A673 (cell line): ENCODE results near the gene GLOD5. TPM values are rescaled to one million over a fixed set of nuclear protein-coding genes. Genes with fewer than 3 reads are reported as not detected.

Source experiments
- BruUV-seq: library from RNA; stranded (reverse); fragments of 400-500 nt; replicated peaks from 2 replicates; lab custom pipeline; 2021; lab: Mats Ljungman, UMichigan
- CTCF ChIA-PET: fragments of 300-600 bp; sonication (Branson Sonifier 250); formaldehyde crosslinking; loops from one replicate; lab custom pipeline; 2022; ENCODE audit warnings: antibody characterized with exemption; lab: Charles Lee
- POLR2A ChIA-PET: fragments of 300-600 bp; sonication (Branson Sonifier 250); formaldehyde crosslinking; loops from one replicate; lab custom pipeline; 2022; ENCODE audit warnings: antibody characterized with exemption; ENCODE audit not compliant: low non-redundant PET; lab: Charles Lee
- DNase-seq: peaks from one replicate; pipeline ENCODE4 v3.0.0-alpha.2; 2015; ENCODE audit warnings: low spot score
- H3K27ac ChIP-seq: fragments of 200-600 bp; sonication (generic); 2 replicates; pipeline ENCODE4 v1.5.1; 2016; ENCODE audit warnings: mixed run types, low read depth, mild to moderate bottlenecking, mixed read lengths, antibody characterized with exemption, low read length; ENCODE audit not compliant: poor library complexity, severe bottlenecking
- H3K27me3 ChIP-seq: fragments of 200-600 bp; sonication (generic); replicated peaks from 2 replicates; pipeline ENCODE4 v1.6.1; 2017; ENCODE audit warnings: mixed run types, low read depth, mild to moderate bottlenecking, mixed read lengths, antibody characterized with exemption, low read length; ENCODE audit not compliant: insufficient read depth, poor library complexity
- H3K36me3 ChIP-seq: fragments of 200-600 bp; sonication (generic); 2 replicates; pipeline ENCODE4 v1.6.1; 2016; ENCODE audit warnings: mixed run types, mild to moderate bottlenecking, mixed read lengths, antibody characterized with exemption, low read length; ENCODE audit not compliant: insufficient read depth, poor library complexity, severe bottlenecking
- H3K4me1 ChIP-seq: fragments of 200-600 bp; sonication (generic); 2 replicates; pipeline ENCODE4 v1.6.1; 2017; ENCODE audit warnings: mixed run types, mild to moderate bottlenecking, mixed read lengths, antibody characterized with exemption, low read length; ENCODE audit not compliant: insufficient read depth, poor library complexity, severe bottlenecking
- H3K4me3 ChIP-seq: fragments of 200-600 bp; sonication (generic); 2 replicates; pipeline ENCODE4 v1.5.1; 2016; ENCODE audit warnings: low read depth, mixed run types, mild to moderate bottlenecking, mixed read lengths, low read length; ENCODE audit not compliant: poor library complexity, severe bottlenecking
- H3K9me3 ChIP-seq: fragments of 200-600 bp; sonication (generic); 2 replicates; pipeline ENCODE4 v1.6.1; 2016; ENCODE audit warnings: mixed run types, low read depth, mild to moderate bottlenecking, mixed read lengths, antibody characterized with exemption, low read length; ENCODE audit not compliant: poor library complexity, severe bottlenecking
- CTCF ChIP-seq: fragments of 300-800, 200-600 bp; sonication (generic); conservative IDR thresholded peaks from 2 replicates; pipeline ENCODE4 v1.5.1; 2017; ENCODE audit warnings: low read depth, mild to moderate bottlenecking, antibody characterized with exemption, low read length, moderate library complexity, mixed read lengths
- EZH2 ChIP-seq: fragments of 200-600 bp; sonication (generic); IDR thresholded peaks from 2 replicates; pipeline ENCODE4 v1.6.1; 2017; ENCODE audit warnings: borderline replicate concordance, low read depth, mild to moderate bottlenecking, mixed read lengths, antibody characterized with exemption, low read length; ENCODE audit not compliant: poor library complexity, severe bottlenecking
- intact Hi-C: fragments of 100-400 bp; cut with micrococcal nuclease; formaldehyde crosslinking; loops from one replicate; pipeline ENCODE4 v1.10.0; 2022; ENCODE audit not compliant: unreplicated experiment
- total RNA-seq: library from RNA; stranded (reverse); gene quantifications from 2 replicates; pipeline ENCODE4 v1.2.3, GENCODE V29; 2021

Gene GLOD5
- total RNA-seq, 1 experiment from 2014 or later = not detected

- Histone ChIP-seq H3K27ac (no peak overlapping the region), H3K9me3 (no peaks in the 10 kb centered on the region), H3K36me3 (no peaks in the 10 kb centered on the region), H3K27me3 (no peaks in the 10 kb centered on the region), H3K4me1 (no peaks in the 10 kb centered on the region), H3K4me3 (no peak overlapping the region)
- intact Hi-C loops = no loop called here
- DNase-seq = no peak
- ChIA-PET CTCF (no interaction called here), POLR2A (no interaction called here)
- TF ChIP-seq EZH2 = no peak
- no peak for TF ChIP-seq CTCF
- no TSS peak for BruUV-seq
These were observed 36.8 kb downstream of the GLOD5 start for GRCh38 chrX:48798318-48798717.

GRCh38 chrX:48800574-48801279 lies 39.2 kb downstream of the GLOD5 start:
- ChIA-PET POLR2A (no interaction called here), CTCF (interaction anchor here (0.6 kb wide), 1 partner anchor 64 kb away, joined by 3 read pairs; no protein-coding TSS in a partner anchor)
- Histone ChIP-seq H3K9me3 (no peaks in the 10 kb centered on the region), H3K27ac (peak overlapping the region; percentile 97), H3K27me3 (no peaks in the 10 kb centered on the region), H3K4me3 (peak overlapping the region; percentile 74), H3K36me3 (no peaks in the 10 kb centered on the region), H3K4me1 (no peaks in the 10 kb centered on the region)
- TF ChIP-seq CTCF (no peak), EZH2 (no peak)
- TSS peak; percentile 95 for BruUV-seq
- intact Hi-C loops = loop anchor here (10.0 kb wide), 2 partner anchors 94 to 144 kb away; partner anchors contain the start of genes PQBP1 and TIMM17B
- no peak for DNase-seq

- POLR2A ChIA-PET = interaction anchor here (0.6 kb wide), 2 partner anchors 15 to 468 kb away, joined by 3 to 6 read pairs; no protein-coding TSS in a partner anchor
- H3K4me3 ChIP-seq = peak within 1 kb of the TSS; percentile 74
- peak; percentile 98 for DNase-seq
- BruUV-seq = no TSS peak
- TF ChIP-seq CTCF (no peak), EZH2 (no peak)
- no peaks in the 10 kb centered on the region for H3K4me1 ChIP-seq
- CTCF ChIA-PET = interaction anchor here (0.6 kb wide), 1 partner anchor 63 kb away, joined by 3 read pairs; no protein-coding TSS in a partner anchor
- H3K9me3 ChIP-seq = no peaks in the 10 kb centered on the region
- no peaks in the 10 kb centered on the region for H3K36me3 ChIP-seq
- H3K27ac ChIP-seq = peak within 1 kb of the TSS; percentile 99
- intact Hi-C loops = loop anchor here (10.0 kb wide), 2 partner anchors 93 to 143 kb away; partner anchors contain the start of genes PQBP1 and TIMM17B
- H3K27me3 ChIP-seq = no peaks in the 10 kb centered on the region
These were observed 39.9 kb downstream of the GLOD5 start, which contains the start of gene HDAC6 for GRCh38 chrX:48801280-48802088. Gene HDAC6 (plus strand): TSS chrX:48802067. CDS start chrX:48802693, 626 bp downstream.
